HEK293 (cell line): Measurements from ENCODE around the gene SLC28A1.

Experiments
- CTCF ChIP-seq: fragments of 450-650 bp; formaldehyde crosslinking; IDR thresholded peaks from 2 replicates; pipeline ENCODE4 v1.5.1; 2016; ENCODE audit warnings: missing biosample characterization, missing genetic modification characterization
- GLI4 ChIP-seq: fragments of 450-650 bp; formaldehyde crosslinking; IDR thresholded peaks from 2 replicates; pipeline ENCODE4 v1.5.1; 2016; ENCODE audit warnings: missing biosample characterization, missing genetic modification characterization
- REST ChIP-seq: fragments of 450-650 bp; formaldehyde crosslinking; IDR thresholded peaks from 2 replicates; pipeline ENCODE4 v1.5.1; 2016; ENCODE audit warnings: missing biosample characterization, missing genetic modification characterization
- ZIC2 ChIP-seq: fragments of 450-650 bp; formaldehyde crosslinking; IDR thresholded peaks from 2 replicates; pipeline ENCODE4 v1.5.1; 2016; ENCODE audit warnings: missing biosample characterization, missing genetic modification characterization
- ZNF175 ChIP-seq: fragments of 450-650 bp; formaldehyde crosslinking; IDR thresholded peaks from 2 replicates; pipeline ENCODE4 v1.5.1; 2016; ENCODE audit warnings: missing biosample characterization, missing genetic modification characterization

- TF ChIP-seq GLI4 (no peak), ZNF175 (tag by site-specific recombination) (no peak), CTCF (tag by site-specific recombination) (no peak), ZIC2 (tag by site-specific recombination) (no peak), REST (no peak)
These were observed 20.0 kb downstream of the SLC28A1 start for GRCh38 chr15:84904419-84904818.
